PFSK-1 (cell line): ENCODE results near the gene FAM83B.

ENCODE experiments used
- TAF1 ChIP-seq: IDR thresholded peaks from 2 replicates; pipeline ENCODE4 v1.6.1; 2012; ENCODE audit warnings: low read length, control low read depth, borderline replicate concordance; ENCODE audit not compliant: insufficient read depth
- TF ChIP-seq, protein P1 (sequence below), 2 experiments: IDR thresholded peaks; 2 replicates each; pipeline versions ENCODE4 v1.6.1 to v1.8.0; 2011 to 2012; ENCODE audit warnings: low read depth in 2 of 2, low read length in 2 of 2, control low read depth in 1 of 2, inconsistent platforms in 1 of 2, mild to moderate bottlenecking in 1 of 2, moderate library complexity in 1 of 2; ENCODE audit not compliant: insufficient read depth in 1 of 2

- TF ChIP-seq, protein P1, sequence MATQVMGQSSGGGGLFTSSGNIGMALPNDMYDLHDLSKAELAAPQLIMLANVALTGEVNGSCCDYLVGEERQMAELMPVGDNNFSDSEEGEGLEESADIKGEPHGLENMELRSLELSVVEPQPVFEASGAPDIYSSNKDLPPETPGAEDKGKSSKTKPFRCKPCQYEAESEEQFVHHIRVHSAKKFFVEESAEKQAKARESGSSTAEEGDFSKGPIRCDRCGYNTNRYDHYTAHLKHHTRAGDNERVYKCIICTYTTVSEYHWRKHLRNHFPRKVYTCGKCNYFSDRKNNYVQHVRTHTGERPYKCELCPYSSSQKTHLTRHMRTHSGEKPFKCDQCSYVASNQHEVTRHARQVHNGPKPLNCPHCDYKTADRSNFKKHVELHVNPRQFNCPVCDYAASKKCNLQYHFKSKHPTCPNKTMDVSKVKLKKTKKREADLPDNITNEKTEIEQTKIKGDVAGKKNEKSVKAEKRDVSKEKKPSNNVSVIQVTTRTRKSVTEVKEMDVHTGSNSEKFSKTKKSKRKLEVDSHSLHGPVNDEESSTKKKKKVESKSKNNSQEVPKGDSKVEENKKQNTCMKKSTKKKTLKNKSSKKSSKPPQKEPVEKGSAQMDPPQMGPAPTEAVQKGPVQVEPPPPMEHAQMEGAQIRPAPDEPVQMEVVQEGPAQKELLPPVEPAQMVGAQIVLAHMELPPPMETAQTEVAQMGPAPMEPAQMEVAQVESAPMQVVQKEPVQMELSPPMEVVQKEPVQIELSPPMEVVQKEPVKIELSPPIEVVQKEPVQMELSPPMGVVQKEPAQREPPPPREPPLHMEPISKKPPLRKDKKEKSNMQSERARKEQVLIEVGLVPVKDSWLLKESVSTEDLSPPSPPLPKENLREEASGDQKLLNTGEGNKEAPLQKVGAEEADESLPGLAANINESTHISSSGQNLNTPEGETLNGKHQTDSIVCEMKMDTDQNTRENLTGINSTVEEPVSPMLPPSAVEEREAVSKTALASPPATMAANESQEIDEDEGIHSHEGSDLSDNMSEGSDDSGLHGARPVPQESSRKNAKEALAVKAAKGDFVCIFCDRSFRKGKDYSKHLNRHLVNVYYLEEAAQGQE (IDR thresholded peaks at IDR 0.05; ENCODE audit: insufficient read depth in 1 of 2, low read depth in 2 of 2, low read length in 2 of 2) = no peak
- TF ChIP-seq TAF1 = no peak
These were observed 28.7 kb upstream of the FAM83B start for GRCh38 chr6:54817834-54818233.
